Pancreas (tissue), 10 donors: ENCODE data around the gene ARID3B. TPM values are rescaled to one million over a fixed set of nuclear protein-coding genes. Genes with fewer than 3 reads are reported as not detected.

Source experiments
- ATAC-seq, 4 donors: fragments of 200-7000 bp; cut with Tn5 transposase; one replicate each; pipeline versions ENCODE4 v1.8.0 to v1.9.1; 2020; ENCODE audit warnings: mild to moderate bottlenecking in 4 of 4, moderate library complexity in 4 of 4
- DNase-seq, 6 donors: peaks; one replicate each; pipeline ENCODE4 v3.0.0-alpha.2; 2020
- FAIRE-seq: peaks from 2 replicates; lab custom pipeline; 2012; peaks lifted over from hg19 to GRCh38; lab: Jason Lieb, UNC
- H3K27ac ChIP-seq, 4 donors: fragments of 200-600 bp; sonication (generic); 1 replicate in 3 of 4; 2 replicates in 1 of 4; pipeline versions ENCODE4 v1.5.0 to v1.8.0; 2020
- H3K27me3 ChIP-seq, 4 donors: fragments of 200-600 bp; one replicate each; pipeline ENCODE4 v1.8.0; 2021
- H3K36me3 ChIP-seq, 3 donors: fragments of 200-600 bp; sonication (generic) in 1 of 3; one replicate each; pipeline versions ENCODE4 v1.5.0 to v1.8.0; 2020 to 2021
- H3K4me1 ChIP-seq, 3 donors: fragments of 200-600 bp; one replicate each; pipeline ENCODE4 v1.8.0; 2021
- H3K4me3 ChIP-seq, 4 donors: fragments of 200-600 bp; sonication (generic) in 2 of 4; one replicate each; pipeline versions ENCODE4 v1.5.0 to v1.8.0; 2020 to 2021
- H3K9me3 ChIP-seq, 4 donors: fragments of 200-600 bp; one replicate each; pipeline ENCODE4 v1.8.0; 2021
- CTCF ChIP-seq, 4 donors: fragments of 200-600 bp; sonication (generic) in 3 of 4; IDR thresholded peaks; one replicate each; pipeline versions ENCODE4 v1.5.0 to v1.8.0; 2021; ENCODE audit warnings: antibody characterized with exemption in 4 of 4
- WGBS, 2 donors: extraction: QIAGEN DNeasy Blood & Tissue Kit; methylation state at CpG; one replicate each; pipeline ENCODE4 v1.1.7; 2013; 5-methylcytosine and 5-hydroxymethylcytosine counted together
- intact Hi-C, 3 donors: fragments of 100-400 bp; cut with DNase I; formaldehyde crosslinking; loops; one replicate each; pipeline versions ENCODE4 v1.11.1 to v1.14.2; 2022
- polyA plus RNA-seq, 2 donors: library from polyadenylated mRNA; stranded (reverse); fragments of 200-250 nt; gene quantifications; one replicate each; pipeline ENCODE4 v1.2.3, GENCODE V29; 2013
- total RNA-seq, 6 donors: library from RNA; stranded (reverse); fragmentation: NEBNext Ultra II Directional in 4 of 6; extraction: Animal tissue kit (Norgen Biotek cat#: 25700) in 4 of 6; gene quantifications; one replicate each; pipeline versions ENCODE4 v1.2.1 to v1.2.4, GENCODE V29; 2021 to 2023
- donor health status: healthy with polysubstance abuse.
- donor health status: DM: no; HTN: no; CAD: no; lungs with moderate emphysema.
- donor health status: DM: no; HTN: no; CAD: no.
- donor health status: control.
- donor health status: control.
- donor health status: Bipolar disorder and iron deficiency.
- donor health status: DM: yes; HTN: yes; CAD: no.
- donor health status: DM: no; HTN: no; CAD: no.
- donor health status: DM: no; HTN: no; CAD: no.
- donor health status: DM: yes; HTN: yes; CAD: no.

Gene ARID3B
- total and polyA plus RNA-seq, 8 donors, result 2.9 to 4.8 (median 3.8) TPM

GRCh38 chr15:74548241-74548640 lies 7.2 kb downstream of the ARID3B start:
- ATAC-seq, result no peak
- Histone ChIP-seq H3K27me3 (no peaks in the 10 kb centered on the region), H3K36me3 (no peaks in the 10 kb centered on the region), H3K9me3 (no peaks in the 10 kb centered on the region), H3K27ac (no peak overlapping the region), H3K4me3 (no peak overlapping the region), H3K4me1 (peaks cover 11 to 16% (median 15%) of the 10 kb centered on the region in 3 donors)
- no peak for FAIRE-seq
- no peak for DNase-seq
- 62 to 73% methylated on average over 5 of the region's 5 CpGs for WGBS, 2 donors
- intact Hi-C loops, result loop anchor here in 1 of 3 donors (10.0 kb wide), 1 partner anchor 67 kb away; the partner anchor contains the start of gene CLK3
- TF ChIP-seq CTCF (IDR thresholded peaks at IDR 0.05), result no peak

GRCh38 chr15:74549816-74550215 lies 8.8 kb downstream of the ARID3B start:
- 88 to 98% methylated on average over 5 of the region's 5 CpGs for whole genome bisulfite sequencing, 2 donors
- ATAC-seq, result no peak
- Histone ChIP-seq H3K4me3 (no peak overlapping the region), H3K36me3 (no peaks in the 10 kb centered on the region), H3K9me3 (no peaks in the 10 kb centered on the region), H3K27me3 (no peaks in the 10 kb centered on the region), H3K4me1 (peaks cover 11 to 16% (median 15%) of the 10 kb centered on the region in 3 donors), H3K27ac (no peak overlapping the region)
- DNase-seq, result no peak
- no peak for TF ChIP-seq CTCF (IDR thresholded peaks at IDR 0.05)
- intact Hi-C loops, result loop anchor here in 1 of 3 donors (10.0 kb wide), 1 partner anchor 65 kb away; the partner anchor contains the start of gene CLK3
- no peak for FAIRE-seq

- no peak for ATAC-seq
- FAIRE-seq, result no peak
Measured at GRCh38 chr15:74551714-74552113, 10.7 kb downstream of the ARID3B start.

GRCh38 chr15:74552773-74553441 lies 11.9 kb downstream of the ARID3B start:
- no peaks in the 10 kb centered on the region for H3K9me3 ChIP-seq
- FAIRE-seq, result no peak
- intact Hi-C loops, result no loop called here
- WGBS, 2 donors, result 77 to 79% methylated on average over 5 of the region's 5 CpGs
- ATAC-seq, result no peak
- no peaks in the 10 kb centered on the region for H3K27me3 ChIP-seq
- no peak for TF ChIP-seq CTCF (IDR thresholded peaks at IDR 0.05)
- H3K4me1 ChIP-seq, result no peaks in the 10 kb centered on the region
- no peak for DNase-seq
- H3K4me3 ChIP-seq, result no peak overlapping the region
- H3K36me3 ChIP-seq, result no peaks in the 10 kb centered on the region
- no peak overlapping the region for H3K27ac ChIP-seq

More at GRCh38 chr15:74551714-74552113, 10.7 kb downstream of the ARID3B start:
- Histone ChIP-seq H3K4me1 (peaks cover under 1 to 6% (median 1%) of the 10 kb centered on the region in 3 donors), H3K27me3 (no peaks in the 10 kb centered on the region), H3K4me3 (no peak overlapping the region), H3K27ac (no peak overlapping the region), H3K9me3 (no peaks in the 10 kb centered on the region), H3K36me3 (no peaks in the 10 kb centered on the region)
- DNase-seq, result no peak
- 94 to 100% methylated on average over 3 of the region's 3 CpGs for WGBS, 2 donors
- intact Hi-C loops, result no loop called here
- no peak for TF ChIP-seq CTCF (IDR thresholded peaks at IDR 0.05)

GRCh38 chr15:74555192-74555591 lies 14.2 kb downstream of the ARID3B start:
- H3K27me3 ChIP-seq, result no peaks in the 10 kb centered on the region
- H3K4me3 ChIP-seq, result no peak overlapping the region
- H3K4me1 ChIP-seq, result no peaks in the 10 kb centered on the region
- H3K9me3 ChIP-seq, result no peaks in the 10 kb centered on the region
- no peaks in the 10 kb centered on the region for H3K36me3 ChIP-seq
- intact Hi-C loops, result no loop called here
- no peak for TF ChIP-seq CTCF (IDR thresholded peaks at IDR 0.05)
- 81 to 92% methylated on average over 4 of the region's 4 CpGs for WGBS, 2 donors
- H3K27ac ChIP-seq, result no peak overlapping the region
- DNase-seq, result no peak
- FAIRE-seq, result no peak
- no peak for ATAC-seq
